Keratinocyte (primary cell): ENCODE results near the gene CELA2B. TPM values are rescaled to one million over a fixed set of nuclear protein-coding genes. Genes with fewer than 3 reads are reported as not detected.

ENCODE experiments used
- DNase-seq: peaks from one replicate; pipeline ENCODE4 v3.0.0-alpha.2; 2011; ENCODE audit warnings: low read depth, missing footprints, low spot score
- FAIRE-seq: peaks from 2 replicates; lab custom pipeline; 2011; peaks lifted over from hg19 to GRCh38; lab: Jason Lieb, UNC
- H2AFZ ChIP-seq: 2 replicates; pipeline ENCODE4 v1.6.0; 2012; ENCODE audit warnings: low read length, control low read depth, inconsistent platforms; ENCODE audit not compliant: control insufficient read depth
- H3K27ac ChIP-seq: 2 replicates; pipeline ENCODE4 v1.5.1; 2011; ENCODE audit warnings: low read length; ENCODE audit not compliant: control insufficient read depth, insufficient read depth
- H3K27me3 ChIP-seq: 3 replicates; pipeline ENCODE4 v1.6.0; 2011; ENCODE audit warnings: low read length; ENCODE audit not compliant: control insufficient read depth, insufficient read depth; ENCODE audit errors: extremely low read depth
- H3K36me3 ChIP-seq, 2 experiments: 2 replicates in 1 of 2; 3 replicates in 1 of 2; pipeline ENCODE4 v1.5.1; 2011; ENCODE audit warnings: low read length in 2 of 2, mild to moderate bottlenecking in 1 of 2; ENCODE audit not compliant: control insufficient read depth in 2 of 2, insufficient read depth in 2 of 2; ENCODE audit errors: extremely low read depth in 1 of 2
- H3K4me1 ChIP-seq: 3 replicates; pipeline ENCODE4 v1.5.1; 2011; ENCODE audit warnings: low read length; ENCODE audit not compliant: control insufficient read depth, insufficient read depth; ENCODE audit errors: extremely low read depth
- H3K4me2 ChIP-seq: 3 replicates; pipeline ENCODE4 v1.6.0; 2011; ENCODE audit warnings: low read depth, low read length; ENCODE audit not compliant: control insufficient read depth, insufficient read depth; ENCODE audit errors: extremely low read depth
- H3K4me3 ChIP-seq, 3 experiments: fragments of 200-600 bp in 1 of 3; sonication (generic) in 1 of 3; 2 replicates in 2 of 3; 3 replicates in 1 of 3; pipeline ENCODE4 v1.5.1; 2011 to 2016; ENCODE audit warnings: low read length in 3 of 3, mild to moderate bottlenecking in 3 of 3, control low read depth in 2 of 3, inconsistent platforms in 1 of 3, low read depth in 1 of 3, mixed read lengths in 1 of 3, mixed run types in 1 of 3, moderate library complexity in 1 of 3; ENCODE audit not compliant: control insufficient read depth in 2 of 3, insufficient read depth in 2 of 3; ENCODE audit errors: extremely low read depth in 1 of 3
- H3K79me2 ChIP-seq: 2 replicates; pipeline ENCODE4 v1.6.0; 2012; ENCODE audit warnings: low read length; ENCODE audit not compliant: control insufficient read depth, insufficient read depth
- H3K9ac ChIP-seq: 3 replicates; pipeline ENCODE4 v1.6.0; 2011; ENCODE audit warnings: low read length; ENCODE audit not compliant: control insufficient read depth, insufficient read depth; ENCODE audit errors: extremely low read depth
- H3K9me1 ChIP-seq: 3 replicates; pipeline ENCODE4 v1.6.0; 2011; ENCODE audit warnings: low read length; ENCODE audit not compliant: control insufficient read depth, insufficient read depth; ENCODE audit errors: extremely low read depth
- H3K9me3 ChIP-seq: 2 replicates; pipeline ENCODE4 v1.5.1; 2012; ENCODE audit warnings: low read depth, low read length; ENCODE audit not compliant: control insufficient read depth
- H4K20me1 ChIP-seq: 3 replicates; pipeline ENCODE4 v1.6.0; 2011; ENCODE audit warnings: low read length; ENCODE audit not compliant: control insufficient read depth, insufficient read depth; ENCODE audit errors: extremely low read depth
- CTCF ChIP-seq, 3 experiments: IDR thresholded peaks in 1 of 3; conservative IDR thresholded peaks in 1 of 3; optimal IDR thresholded peaks in 1 of 3; 2 replicates in 2 of 3; 3 replicates in 1 of 3; pipeline versions ENCODE3 to v1.5.1; 2011; ENCODE audit warnings: low read length in 3 of 3, mild to moderate bottlenecking in 3 of 3, moderate library complexity in 2 of 3, control low read depth in 1 of 3, inconsistent platforms in 1 of 3; ENCODE audit not compliant: insufficient read depth in 2 of 3; ENCODE audit errors: extremely low read depth in 1 of 3
- EZH2 ChIP-seq: IDR thresholded peaks from one replicate; pipeline ENCODE4 v1.6.1; 2012; ENCODE audit warnings: inconsistent platforms, mild to moderate bottlenecking, low read length, moderate library complexity
- dilution Hi-C: fragments of 300-500 bp; cut with MboI; formaldehyde crosslinking; loops from one replicate; pipeline ENCODE4 v1.7.0; 2020; ENCODE audit warnings: low sequenced_read_pairs; ENCODE audit not compliant: extremely low pct_ligation_motif_present
- polyA plus RNA-seq, 5 experiments: library from polyadenylated mRNA; depleted of rRNA in 3 of 5; stranded (reverse) in 3 of 5; stranded (forward) in 1 of 5; unstranded in 1 of 5; fragments of >200 nt; gene quantifications; 1 replicate in 1 of 5; 2 replicates in 3 of 5; 3 replicates in 1 of 5; pipeline versions ENCODE4 v1.2.1 to v1.2.3, GENCODE V29; 2011 to 2012; ENCODE audit warnings: missing spikeins in 2 of 5, low read depth in 1 of 5, low replicate concordance in 1 of 5

Gene CELA2B
- polyA plus RNA-seq, 1 donor (not counting 4 experiments of a cell fraction or from before 2014, with no cell fraction given), result not detected

- Histone ChIP-seq H3K4me2 (no peak overlapping the region), H3K79me2 (no peaks in the 10 kb centered on the region), H4K20me1 (no peaks in the 10 kb centered on the region), H3K9me3 (no peaks in the 10 kb centered on the region), H3K9ac (no peak overlapping the region), H3K27ac (no peak overlapping the region), H3K4me1 (no peaks in the 10 kb centered on the region), H3K27me3 (no peaks in the 10 kb centered on the region), H3K4me3 (no peak overlapping the region), H3K9me1 (peaks cover 2% of the 10 kb centered on the region), H3K36me3 (no peaks in the 10 kb centered on the region), H2AFZ (no peak overlapping the region)
- TF ChIP-seq EZH2 (no peak), CTCF (optimal IDR thresholded peaks at IDR 0.05 in 1 of 3, IDR thresholded peaks at IDR 0.05 in 1 of 3, conservative IDR thresholded peaks at IDR 0.05 in 1 of 3; ENCODE audit: extremely low read depth in 1 of 3, insufficient read depth in 2 of 3, low read length in 3 of 3) (no peak)
- DNase-seq (no peak), FAIRE-seq (no peak)
- dilution Hi-C loops, result no loop called here
These were observed 26.9 kb upstream of the CELA2B start for GRCh38 chr1:15448877-15449462.

DNA sequence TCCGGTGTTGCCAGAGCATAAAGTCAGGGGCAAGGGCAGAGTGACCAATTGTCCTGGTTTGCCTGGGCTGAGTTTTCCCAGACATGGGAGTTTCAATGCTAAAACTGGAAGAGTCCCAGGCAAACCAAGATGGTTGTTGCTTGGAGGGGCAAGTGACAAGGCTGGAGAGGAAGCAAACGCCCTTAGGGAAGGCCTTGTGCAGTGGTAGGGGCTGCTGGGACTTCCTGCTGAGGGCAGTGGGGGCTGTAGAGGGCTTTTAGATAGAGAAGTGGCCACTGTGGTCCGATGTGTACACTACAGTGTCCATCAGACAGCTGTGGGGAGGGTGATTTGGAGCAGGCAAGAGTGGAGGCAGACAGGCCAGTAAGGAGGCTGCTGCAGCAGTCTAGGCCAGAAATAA lies 26.3 kb upstream of the CELA2B start:
- Histone ChIP-seq H3K4me2 (no peak overlapping the region), H3K9me3 (no peaks in the 10 kb centered on the region), H3K9me1 (peaks cover under 1% of the 10 kb centered on the region), H3K4me3 (no peak overlapping the region), H3K27me3 (no peaks in the 10 kb centered on the region), H3K4me1 (no peaks in the 10 kb centered on the region), H2AFZ (no peak overlapping the region), H3K36me3 (no peaks in the 10 kb centered on the region), H3K27ac (no peak overlapping the region), H4K20me1 (no peaks in the 10 kb centered on the region), H3K79me2 (no peaks in the 10 kb centered on the region), H3K9ac (no peak overlapping the region)
- dilution Hi-C loops, result no loop called here
- FAIRE-seq (no peak), DNase-seq (no peak)
- TF ChIP-seq CTCF (optimal IDR thresholded peaks at IDR 0.05 in 1 of 3, IDR thresholded peaks at IDR 0.05 in 1 of 3, conservative IDR thresholded peaks at IDR 0.05 in 1 of 3; ENCODE audit: extremely low read depth in 1 of 3, insufficient read depth in 2 of 3, low read length in 3 of 3), result no peak
- no peak for TF ChIP-seq EZH2
